Hippocampal formation (tissue), 2 donors: Measurements from ENCODE around the gene WWC2.
A peak's percentile ranks its signal among the peaks of the same experiment; 100 is the strongest.
"Not testable (repeated sequence)": the region's sequence is repeated elsewhere in the genome, so short reads cannot be mapped to it uniquely, and the experiment has no call there.

Experiments used
- DNase-seq, 2 donors: peaks; one replicate each; lab custom pipeline; 2025; lab: John Stamatoyannopoulos, UW

WWC2 gene

DNA sequence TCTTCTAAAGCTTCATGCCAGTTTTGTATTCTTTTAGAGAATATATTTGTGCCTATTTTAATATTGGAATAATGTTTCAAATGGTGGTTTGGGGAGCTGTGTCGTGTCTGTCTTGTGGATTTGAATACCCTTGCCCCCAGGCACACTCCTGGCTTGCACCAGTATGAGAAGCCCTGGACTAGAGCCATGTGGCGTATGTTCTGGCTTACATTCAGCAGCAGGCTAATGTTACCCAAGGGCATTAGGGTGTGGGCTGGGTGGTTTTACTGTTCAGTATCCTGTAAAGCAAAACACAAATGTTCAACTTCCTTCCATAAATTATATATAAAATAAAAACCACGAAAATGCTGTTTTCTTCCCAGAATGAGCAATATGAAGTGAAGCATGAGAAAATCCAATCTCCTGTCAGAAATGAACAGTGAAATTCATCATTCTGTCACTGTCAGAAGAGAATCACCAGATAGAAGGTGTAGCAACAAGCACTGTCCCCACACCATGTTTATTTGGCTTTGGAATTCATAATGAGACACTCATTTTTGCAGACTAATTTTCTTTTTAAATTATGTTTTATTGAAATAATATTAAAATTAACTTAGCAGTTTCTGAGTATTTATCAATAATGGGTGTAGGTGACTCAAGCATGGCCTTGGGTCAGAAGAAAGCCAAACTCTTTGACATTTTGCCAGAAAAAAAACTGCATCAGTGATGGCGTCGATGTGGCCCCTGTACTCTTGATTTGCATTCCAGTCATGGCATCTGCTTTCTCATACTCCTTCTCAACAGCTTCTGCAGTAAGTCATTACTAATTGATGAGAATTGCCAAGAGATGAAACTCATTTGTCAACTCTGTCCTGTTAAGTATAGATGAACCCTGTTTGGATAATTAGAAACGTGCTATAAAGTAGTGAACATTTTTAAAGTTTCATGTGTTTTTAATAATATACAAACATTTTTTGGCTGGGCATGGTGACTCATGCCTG lies 43.8 kb downstream of the WWC2 start:
- DNase-seq = peak in 1 of 2 donors; percentile 1

DNA sequence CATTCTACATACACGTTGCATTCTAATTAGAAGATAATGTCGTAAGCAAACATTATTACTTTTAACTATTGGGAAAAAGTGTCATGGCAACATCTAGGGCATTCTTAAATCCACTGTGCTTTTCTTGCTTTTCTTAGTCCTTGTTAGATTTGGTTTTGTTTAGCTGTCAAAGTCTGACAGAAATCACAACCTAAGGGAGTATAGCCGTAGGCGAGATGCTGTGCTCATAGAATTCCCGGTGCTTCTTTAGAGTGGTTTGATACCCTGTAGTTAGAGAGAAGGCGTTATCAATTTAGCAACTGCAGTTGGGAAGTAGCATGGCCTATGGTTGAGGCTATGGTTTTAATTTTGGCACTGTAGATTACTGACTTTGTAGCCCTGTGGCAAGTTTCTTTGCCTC lies 45.7 kb downstream of the WWC2 start:
- no peak for DNase-seq

DNA sequence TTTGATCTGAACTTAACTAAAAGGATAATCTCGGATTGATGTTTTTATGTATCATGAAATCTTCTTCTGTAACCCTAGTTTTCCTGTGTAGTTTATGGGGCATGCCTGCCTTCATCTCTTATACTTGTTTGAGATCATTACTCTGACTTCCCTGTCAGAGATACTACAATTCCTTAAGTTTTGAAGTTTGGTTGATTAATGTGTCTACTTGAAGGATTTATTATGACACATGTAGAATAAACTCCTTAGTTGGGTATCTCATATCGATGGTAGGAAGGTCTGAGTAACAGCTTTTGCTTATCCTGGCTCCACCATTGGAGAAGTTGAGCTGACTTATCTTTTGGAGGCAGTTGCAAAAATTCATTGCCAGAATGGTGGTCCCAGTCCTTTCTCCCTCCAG lies 46.7 kb downstream of the WWC2 start:
- no peak for DNase-seq

DNA sequence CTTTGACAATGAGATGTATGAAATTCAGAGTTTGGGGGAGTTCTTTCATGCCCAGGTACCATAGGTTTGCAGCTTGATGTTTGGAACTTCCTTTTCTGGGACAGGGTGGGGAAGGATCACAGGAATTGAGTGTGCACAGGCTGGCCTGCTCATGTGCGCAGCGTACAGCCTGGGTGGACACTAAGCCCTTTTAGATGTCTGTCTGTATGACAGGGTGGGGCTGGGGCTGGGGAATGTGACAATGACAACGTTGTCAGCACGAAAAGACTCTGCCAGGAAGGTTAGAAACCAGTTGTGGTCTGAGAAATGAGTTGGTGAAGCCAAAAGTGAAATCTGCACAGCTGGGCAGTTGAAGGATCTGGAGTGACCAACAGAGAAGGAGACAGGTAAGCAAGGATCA lies 47.4 kb downstream of the WWC2 start:
- DNase-seq = peak in 1 of 2 donors; percentile 38

DNA sequence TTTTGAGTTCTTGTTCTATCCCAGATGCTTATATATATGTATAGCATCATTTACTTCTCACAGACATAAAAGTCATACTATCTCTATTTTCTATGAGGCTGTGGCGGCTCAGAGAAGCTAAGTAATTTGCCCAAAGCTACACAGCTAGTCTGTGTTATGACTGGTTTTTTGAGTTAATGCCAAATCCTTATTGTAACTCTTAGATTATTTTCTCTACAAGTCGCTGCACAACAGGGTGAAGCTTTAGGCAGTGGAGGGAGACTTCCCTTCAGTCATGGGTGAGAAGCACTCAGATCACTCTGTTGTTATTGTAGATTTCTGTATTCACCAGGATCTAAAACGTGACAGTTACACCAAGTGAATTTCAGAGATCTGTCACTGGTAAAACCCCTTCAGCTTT lies 48.1 kb downstream of the WWC2 start:
- no peak for DNase-seq

DNA sequence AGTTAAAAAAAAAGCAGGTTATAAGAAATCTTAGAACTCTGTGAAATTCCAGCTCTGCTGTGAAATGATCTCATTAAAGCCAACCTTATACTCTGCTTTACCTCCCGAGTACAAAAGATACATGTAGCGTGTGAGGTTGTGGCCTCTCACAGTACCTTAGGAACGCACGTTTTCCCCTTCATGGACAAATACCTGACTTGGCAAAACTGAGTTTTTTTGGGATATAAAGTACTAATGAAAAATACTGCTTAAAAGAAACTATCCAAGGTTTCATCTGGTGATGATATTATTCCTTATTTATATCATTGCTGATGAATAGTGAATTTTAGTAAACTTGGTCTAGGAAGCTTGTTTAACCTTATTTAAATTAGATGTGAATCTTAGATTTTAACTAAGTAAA lies 48.9 kb downstream of the WWC2 start:
- no peak for DNase-seq

DNA sequence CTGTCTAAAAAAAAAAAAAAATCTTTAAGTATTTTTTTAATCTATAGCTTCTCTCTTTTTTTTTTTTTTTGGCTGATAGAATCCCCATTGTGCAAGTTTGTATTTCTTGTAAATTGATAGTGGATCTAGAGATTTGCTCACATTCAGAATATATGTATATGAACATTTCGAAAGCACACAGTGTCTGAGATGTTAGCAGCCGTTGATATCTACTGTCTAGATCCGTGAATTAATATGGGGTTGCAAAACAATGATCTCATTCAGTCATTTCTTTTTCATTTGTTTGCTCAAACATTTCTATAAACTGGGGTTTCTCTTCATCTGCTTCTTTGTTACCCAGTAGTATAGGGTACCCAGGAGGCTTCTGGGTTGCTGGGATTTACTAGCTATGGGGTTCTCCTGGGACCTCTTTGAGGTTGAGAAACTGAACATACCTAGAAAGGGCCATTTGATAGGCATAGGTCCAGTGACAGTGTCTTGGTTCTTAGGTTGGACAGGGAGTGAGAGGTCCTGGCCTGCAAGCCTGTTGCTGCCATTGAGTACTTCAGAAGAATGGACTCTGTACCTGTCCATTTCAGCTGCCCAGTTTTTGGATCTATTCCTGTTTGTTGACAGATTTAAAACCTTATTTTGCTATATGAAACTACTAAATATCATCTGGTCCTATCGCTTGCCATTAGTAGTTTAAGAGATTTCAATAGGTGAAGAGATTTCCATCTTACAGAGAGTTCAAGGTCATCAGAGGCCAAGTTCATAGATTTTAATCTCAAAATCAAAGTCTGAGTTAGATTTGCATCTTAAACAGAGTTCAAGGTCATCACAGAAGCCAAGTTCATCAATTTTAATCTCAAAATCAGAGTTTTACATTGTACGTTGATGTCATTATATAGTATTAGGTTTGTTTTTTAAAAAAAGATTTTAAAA lies 50.8 kb downstream of the WWC2 start:
- DNase-seq = no peak

DNA sequence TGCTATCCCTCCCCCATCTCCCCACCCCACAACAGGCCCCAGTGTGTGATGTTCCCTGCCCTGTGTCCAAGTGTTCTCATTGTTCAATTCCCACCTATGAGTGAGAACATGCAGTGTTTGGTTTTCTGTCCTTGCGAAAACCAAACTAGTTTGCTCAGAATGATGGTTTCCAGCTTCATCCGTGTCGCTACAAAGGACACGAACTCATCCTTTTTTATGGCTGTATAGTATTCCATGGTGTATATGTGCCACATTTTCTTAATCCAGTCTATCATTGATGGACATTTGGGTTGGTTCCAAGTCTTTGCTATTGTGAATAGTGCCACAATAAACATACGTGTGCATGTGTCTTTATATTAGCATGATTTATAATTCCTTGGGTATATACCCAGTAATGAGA lies 51.6 kb downstream of the WWC2 start:
- not testable (repeated sequence) for DNase-seq

DNA sequence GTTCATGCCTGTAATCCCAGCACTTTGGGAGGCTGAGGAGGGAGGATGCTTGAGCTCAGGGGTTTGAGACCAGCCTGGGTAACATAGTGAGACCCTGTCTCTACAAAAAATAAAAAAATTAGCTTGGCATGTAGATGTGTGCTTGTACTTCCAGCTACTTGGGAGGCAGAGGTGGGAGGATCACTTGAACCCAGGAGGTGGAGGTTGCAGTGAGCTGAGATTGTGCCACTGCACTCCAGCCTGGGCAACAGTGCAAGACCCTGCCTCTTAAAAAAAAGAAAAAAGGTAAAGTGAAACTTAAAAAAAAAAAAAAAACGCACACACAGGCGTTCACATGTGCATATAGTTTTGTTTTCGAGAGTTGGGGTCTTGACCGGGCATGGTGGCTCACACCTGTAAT lies 53.2 kb downstream of the WWC2 start:
- DNase-seq = not testable (repeated sequence)

DNA sequence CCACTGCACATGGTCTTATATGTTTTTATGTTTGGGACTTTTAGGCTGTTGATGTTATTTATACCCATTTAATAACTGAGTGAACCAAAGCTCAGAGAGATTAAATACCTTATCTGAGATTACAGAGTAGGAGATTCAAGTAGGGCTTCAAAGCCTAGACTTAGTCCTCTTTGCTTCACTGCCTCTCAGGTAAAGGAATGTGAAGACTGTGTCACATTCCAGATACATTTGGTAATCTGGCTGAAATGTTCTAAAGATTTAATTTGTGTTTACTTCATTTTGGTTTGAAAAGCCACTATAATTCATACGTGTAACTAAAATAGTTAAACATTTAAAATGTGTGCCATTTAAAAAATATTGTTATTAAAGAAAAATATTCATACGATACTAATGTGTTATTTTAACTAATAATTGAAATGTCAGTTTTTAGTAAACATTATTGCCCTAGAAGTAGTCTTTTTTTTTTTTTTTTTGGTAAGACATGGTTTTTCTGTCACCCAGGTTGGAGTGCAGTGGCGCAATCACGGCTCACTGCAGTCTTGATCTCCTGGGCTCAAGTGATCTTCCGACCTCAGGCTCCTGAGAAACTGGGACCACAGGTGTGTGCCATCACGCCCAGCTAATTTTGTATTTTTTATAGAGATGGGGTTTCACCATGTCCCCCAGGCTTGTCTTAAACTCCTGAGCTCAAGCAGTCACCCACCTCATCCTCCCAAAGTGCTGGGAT lies 54.3 kb downstream of the WWC2 start:
- no peak for DNase-seq

DNA sequence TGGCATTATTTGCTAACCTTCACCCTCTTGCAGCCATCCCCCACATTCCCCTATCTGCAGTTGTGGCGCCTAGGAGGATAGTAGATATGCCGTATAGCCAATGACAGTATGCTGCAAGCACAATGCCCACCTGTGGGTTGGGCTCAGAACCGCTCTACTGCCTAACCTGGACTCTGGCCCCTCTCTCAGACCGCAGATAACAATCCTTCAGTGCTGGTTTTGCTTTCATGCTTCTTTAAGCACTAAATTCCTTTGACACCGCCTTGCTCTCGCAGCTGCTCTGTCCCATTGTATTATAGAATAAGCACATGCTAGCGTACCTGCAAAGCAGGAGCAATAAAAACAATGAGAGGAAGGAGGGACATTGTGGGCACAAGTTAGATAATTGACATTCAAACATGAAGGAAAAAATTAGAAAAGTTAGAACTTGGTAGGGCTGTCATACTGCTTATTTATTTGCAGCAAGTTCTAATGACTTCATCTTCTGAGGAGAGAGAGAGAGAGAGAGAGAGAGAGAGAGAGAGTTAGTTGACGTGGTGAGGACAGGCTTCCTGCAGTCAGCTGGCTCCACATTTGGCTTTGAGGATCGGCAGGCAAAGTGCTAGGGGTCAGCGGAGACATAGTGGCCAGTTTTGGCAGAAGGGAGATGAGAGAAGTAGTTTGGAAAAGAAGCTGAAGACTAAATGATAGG lies 55.8 kb downstream of the WWC2 start:
- no peak for DNase-seq

DNA sequence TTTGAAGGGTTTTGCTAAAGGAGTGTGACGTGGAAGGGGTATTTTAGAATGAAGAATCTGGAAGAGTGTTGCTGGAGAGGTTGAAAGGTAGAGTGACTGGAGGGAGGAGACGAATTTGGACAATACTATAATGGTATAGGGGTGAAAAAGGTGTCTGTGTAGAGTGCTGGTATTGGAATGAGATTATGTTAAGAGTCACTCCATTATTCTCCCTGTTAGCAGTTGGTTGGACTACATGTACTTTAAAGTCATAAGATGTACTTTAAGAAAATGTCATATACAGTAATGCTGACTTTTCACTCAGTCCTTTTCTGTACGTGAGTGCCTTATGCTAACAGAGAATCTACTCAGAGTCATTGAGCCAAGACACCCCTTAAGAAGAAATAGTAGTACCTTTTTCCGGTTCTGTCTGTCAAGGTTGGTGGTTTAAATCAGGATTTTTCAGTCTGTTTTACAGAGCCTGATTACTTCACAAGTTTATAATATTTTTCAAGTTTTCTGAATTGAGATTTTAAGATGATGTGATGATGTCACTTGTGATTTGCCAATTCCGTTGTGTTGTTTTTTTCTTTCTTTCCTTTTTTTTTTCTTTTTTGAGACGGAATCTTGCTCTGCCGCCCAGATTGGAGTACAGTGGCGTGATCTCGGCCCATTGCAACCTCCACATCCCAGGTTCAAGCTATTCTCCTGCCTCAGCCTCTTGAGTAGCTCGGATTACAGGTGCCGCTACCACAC lies 56.6 kb downstream of the WWC2 start:
- DNase-seq = no peak

DNA sequence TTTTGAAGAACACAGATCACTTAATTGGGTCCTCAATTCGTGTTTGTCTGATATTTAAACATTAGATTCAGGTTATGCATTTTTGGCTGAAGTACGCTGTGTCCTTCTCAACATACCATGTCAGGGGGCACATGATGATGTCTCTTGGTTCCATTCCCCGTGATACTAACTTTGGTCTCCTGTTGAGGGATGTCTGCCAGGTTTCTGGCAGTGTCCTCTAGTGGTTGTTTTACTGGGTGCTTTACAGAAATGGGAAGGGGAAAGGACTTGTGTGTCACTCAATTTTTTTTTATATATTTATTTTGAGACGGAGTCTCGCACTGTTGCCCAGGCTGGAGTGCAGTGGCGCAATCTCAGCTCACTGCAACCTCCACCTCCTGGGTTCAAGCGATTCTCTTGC lies 58.2 kb downstream of the WWC2 start:
- no peak for DNase-seq

DNA sequence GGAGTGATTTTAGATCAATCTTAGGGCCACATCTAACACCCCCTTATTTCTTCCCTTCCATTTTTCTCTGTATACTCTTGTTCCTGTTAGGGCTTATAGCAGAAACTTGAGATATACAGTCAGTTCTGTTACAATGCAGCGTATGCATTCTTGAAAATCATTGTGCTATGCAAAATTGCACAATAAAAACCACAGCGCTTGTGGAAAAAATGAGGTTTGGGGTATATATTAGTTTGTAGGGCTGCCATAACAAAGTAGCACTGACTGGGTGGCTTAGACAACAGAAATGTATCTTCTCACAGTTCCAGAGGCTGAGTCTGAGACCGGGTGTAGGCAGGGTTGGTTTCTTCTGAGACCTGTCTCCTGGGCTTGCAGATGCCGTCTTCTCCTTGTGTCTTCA lies 59.0 kb downstream of the WWC2 start:
- DNase-seq = no peak

DNA sequence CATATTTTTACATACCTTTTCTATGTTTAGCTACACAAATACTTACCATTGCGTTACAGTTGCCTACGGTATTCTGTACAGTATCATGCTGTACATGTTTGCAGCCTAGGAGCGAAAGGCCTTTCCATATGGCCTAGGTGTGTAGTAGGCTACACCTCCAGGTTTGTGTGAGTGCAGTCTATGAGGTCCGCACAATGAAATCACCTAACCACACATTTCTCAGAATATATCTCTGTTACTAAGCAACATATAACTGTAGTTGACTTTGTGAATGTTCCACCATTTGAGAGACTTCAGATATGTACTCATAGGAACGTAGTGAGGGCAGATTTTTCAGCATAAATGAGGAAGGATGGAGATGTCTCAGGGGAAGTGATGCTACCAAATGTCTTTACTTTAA lies 62.6 kb downstream of the WWC2 start:
- DNase-seq = no peak

DNA sequence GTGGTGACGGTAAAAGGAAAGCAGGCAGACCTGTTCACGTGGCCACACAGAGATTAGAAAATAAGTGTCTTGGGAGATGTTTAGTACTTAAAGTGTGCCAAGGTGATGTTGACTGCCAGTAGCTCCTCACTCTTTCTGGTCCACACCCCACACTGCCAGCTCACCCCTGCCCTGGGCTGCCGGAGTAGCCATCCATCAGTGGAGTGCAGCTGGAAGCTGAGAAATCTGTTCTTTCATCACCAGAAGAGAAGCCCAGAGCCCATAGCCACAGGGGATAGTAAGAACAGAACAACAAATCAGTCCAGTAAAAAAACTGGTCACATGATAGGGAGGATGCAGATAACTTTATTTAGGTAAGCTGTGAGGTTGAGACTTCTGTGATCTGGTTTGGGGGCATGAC lies 64.1 kb downstream of the WWC2 start:
- DNase-seq = no peak

DNA sequence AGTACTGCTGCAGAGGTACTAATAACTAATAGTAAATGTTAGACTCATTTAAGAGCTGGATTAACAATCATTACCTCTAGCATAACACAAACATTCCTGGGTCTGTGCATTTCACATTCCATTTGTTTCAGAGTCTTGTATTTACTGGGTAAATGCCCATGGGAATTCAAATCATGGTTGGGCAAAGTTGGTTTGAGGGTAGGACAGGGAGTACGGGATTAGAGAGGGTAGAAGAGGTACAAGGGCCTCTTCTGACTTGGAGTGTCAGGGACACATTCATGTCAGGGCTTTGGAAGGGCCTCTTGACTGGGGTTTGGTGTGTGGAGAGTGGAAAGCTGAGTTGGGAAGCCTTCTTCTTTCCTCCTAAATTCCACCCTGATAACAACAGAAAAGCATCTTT lies 65.9 kb downstream of the WWC2 start:
- no peak for DNase-seq

DNA sequence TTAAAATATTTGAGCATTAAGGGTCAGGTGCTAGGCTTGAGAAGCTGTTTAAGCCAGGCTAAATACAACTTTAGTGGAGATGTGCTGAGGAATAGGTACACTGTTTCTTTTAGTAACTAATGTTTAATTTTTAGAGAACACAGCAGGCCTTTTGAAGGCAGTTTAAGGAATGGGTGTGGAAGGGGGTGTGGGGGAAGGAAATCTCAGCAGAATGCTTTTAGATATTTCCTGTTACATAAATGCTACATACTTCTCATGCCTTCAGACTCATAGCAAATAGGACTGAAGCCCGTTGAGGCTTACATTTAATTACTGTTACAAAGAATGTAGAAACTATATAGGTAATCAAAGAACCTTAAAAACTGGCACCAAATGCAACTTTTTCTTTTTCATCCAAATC lies 66.3 kb downstream of the WWC2 start:
- no peak for DNase-seq

DNA sequence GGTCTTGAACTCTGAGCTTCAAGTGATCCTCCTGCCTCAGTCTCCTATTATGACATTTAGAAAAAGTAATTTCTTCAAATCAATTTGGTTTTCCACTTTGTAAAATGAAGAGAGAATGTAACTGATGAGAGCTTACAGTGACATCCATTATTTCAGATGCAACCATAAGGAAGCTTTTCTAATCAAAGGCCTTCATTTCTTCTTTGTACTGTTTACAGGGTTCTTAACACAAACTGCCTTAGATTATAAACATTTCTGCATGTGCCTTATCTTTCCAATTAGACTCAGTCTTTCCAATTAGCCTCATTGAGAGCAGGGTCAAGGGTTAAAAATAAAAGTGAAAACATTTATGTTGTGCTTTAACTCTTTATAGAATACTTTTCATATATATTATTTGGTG lies 71.8 kb downstream of the WWC2 start:
- no peak for DNase-seq

DNA sequence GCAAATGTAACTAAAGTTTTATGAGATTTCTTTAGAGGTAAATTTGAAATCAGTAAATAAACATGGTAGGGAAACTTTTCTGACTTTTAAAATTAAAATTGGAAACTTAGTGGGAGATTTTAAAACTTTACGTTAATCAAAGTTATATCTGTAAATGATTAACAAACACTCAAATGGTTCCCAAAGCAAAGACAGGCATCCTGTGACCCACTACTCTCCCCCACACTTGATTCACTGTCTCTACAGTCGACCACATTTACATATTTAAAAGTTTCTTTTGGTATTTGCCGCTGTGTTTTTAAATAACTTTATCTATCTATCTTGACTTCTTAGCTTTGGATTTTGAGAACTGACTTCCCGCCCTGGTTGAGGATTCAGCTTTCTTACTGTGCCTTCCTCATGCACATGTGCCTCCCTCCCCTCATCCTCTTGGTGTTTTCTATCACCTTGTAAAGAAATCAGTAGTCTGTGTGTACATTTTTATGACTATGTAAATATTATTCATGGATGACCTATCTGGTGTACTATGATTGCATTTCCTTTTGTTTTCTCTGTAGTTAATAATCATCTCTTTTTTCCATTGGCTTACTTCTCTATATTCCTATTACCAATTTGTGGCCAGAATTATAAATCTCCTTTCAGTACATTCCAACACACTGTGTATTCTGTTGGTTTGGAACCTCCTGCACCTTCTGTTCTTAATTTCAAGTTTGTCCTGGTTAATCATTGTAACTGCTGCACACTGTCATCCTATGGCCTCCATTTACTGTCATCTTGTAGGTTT lies 72.6 kb downstream of the WWC2 start:
- DNase-seq = no peak
